Liver (tissue), 9 donors: ENCODE data around the gene EML6. TPM values are rescaled to one million over a fixed set of nuclear protein-coding genes. Genes with fewer than 3 reads are reported as not detected.

Source experiments
- DNase-seq: peaks from one replicate; pipeline ENCODE4 v3.0.0-alpha.2; 2017; ENCODE audit warnings: low spot score
- H3K27ac ChIP-seq, 2 donors: one replicate each; pipeline ENCODE4 v1.7.0; 2013; ENCODE audit warnings: inconsistent platforms in 2 of 2, low read length in 2 of 2, control low read depth in 1 of 2, low read depth in 1 of 2, mild to moderate bottlenecking in 1 of 2
- H3K27me3 ChIP-seq, 4 donors: one replicate each; pipeline versions ENCODE4 v1.6.1 to v1.7.0; 2013; ENCODE audit warnings: low read length in 3 of 4, inconsistent platforms in 1 of 4, mild to moderate bottlenecking in 1 of 4, moderate library complexity in 1 of 4; ENCODE audit not compliant: control insufficient read depth in 4 of 4, insufficient read depth in 4 of 4
- H3K36me3 ChIP-seq, 4 donors: one replicate each; pipeline versions ENCODE4 v1.6.1 to v1.7.0; 2013; ENCODE audit warnings: low read length in 3 of 4, mild to moderate bottlenecking in 3 of 4, low read depth in 1 of 4, moderate library complexity in 1 of 4; ENCODE audit not compliant: control insufficient read depth in 4 of 4, insufficient read depth in 3 of 4
- H3K4me1 ChIP-seq, 4 donors: one replicate each; pipeline versions ENCODE4 v1.6.1 to v1.7.0; 2013; ENCODE audit warnings: low read length in 3 of 4, mild to moderate bottlenecking in 3 of 4, moderate library complexity in 1 of 4; ENCODE audit not compliant: control insufficient read depth in 4 of 4, insufficient read depth in 4 of 4
- H3K4me3 ChIP-seq, 3 donors: one replicate each; pipeline versions ENCODE4 v1.6.1 to v1.7.0; 2013; ENCODE audit warnings: low read length in 3 of 3, control low read depth in 1 of 3, low read depth in 1 of 3, mild to moderate bottlenecking in 1 of 3
- H3K9ac ChIP-seq, 2 donors: one replicate each; pipeline ENCODE4 v1.7.0; 2013; ENCODE audit warnings: low read length in 2 of 2, mild to moderate bottlenecking in 2 of 2, moderate library complexity in 2 of 2, control low read depth in 1 of 2, low read depth in 1 of 2
- H3K9me3 ChIP-seq, 4 donors: one replicate each; pipeline versions ENCODE4 v1.6.1 to v1.7.0; 2013; ENCODE audit warnings: low read length in 3 of 4; ENCODE audit not compliant: control insufficient read depth in 4 of 4
- ATF3 ChIP-seq: IDR thresholded peaks from 2 replicates; pipeline ENCODE4 v1.6.1; 2016; ENCODE audit warnings: antibody characterized with exemption
- CTCF ChIP-seq: fragments of 150-350 bp; IDR thresholded peaks from 2 replicates; pipeline ENCODE4 v1.5.1; 2017; ENCODE audit warnings: improper control_type of control experiment, low read depth, low read length; ENCODE audit not compliant: missing input control
- EGR1 ChIP-seq, 2 donors: IDR thresholded peaks; 2 replicates each; pipeline ENCODE4 v1.6.1; 2016 to 2018; ENCODE audit warnings: antibody characterized with exemption in 2 of 2, low read depth in 2 of 2
- FOXA1 ChIP-seq: IDR thresholded peaks from 2 replicates; pipeline ENCODE4 v1.6.1; 2016; ENCODE audit warnings: antibody characterized with exemption
- FOXA2 ChIP-seq: IDR thresholded peaks from 2 replicates; pipeline ENCODE4 v1.6.1; 2016; ENCODE audit warnings: antibody characterized with exemption
- GABPA ChIP-seq, 2 donors: IDR thresholded peaks in 1 of 2; conservative IDR thresholded peaks in 1 of 2; 2 replicates each; pipeline ENCODE4 v1.6.1; 2016; ENCODE audit warnings: antibody characterized with exemption in 2 of 2, mild to moderate bottlenecking in 1 of 2, moderate library complexity in 1 of 2
- HNF4A ChIP-seq, 2 donors: conservative IDR thresholded peaks; 2 replicates each; pipeline ENCODE4 v1.6.1; 2016; ENCODE audit warnings: antibody characterized with exemption in 2 of 2, mild to moderate bottlenecking in 2 of 2
- HNF4G ChIP-seq: IDR thresholded peaks from 2 replicates; pipeline ENCODE4 v1.6.1; 2016; ENCODE audit warnings: antibody characterized with exemption
- JUND ChIP-seq, 2 donors: IDR thresholded peaks; 2 replicates each; pipeline ENCODE4 v1.6.1; 2016; ENCODE audit warnings: antibody characterized with exemption in 2 of 2
- NR2F2 ChIP-seq: IDR thresholded peaks from 2 replicates; pipeline ENCODE4 v1.6.1; 2016; ENCODE audit warnings: antibody characterized with exemption
- RAD21 ChIP-seq, 2 donors: IDR thresholded peaks; 2 replicates each; pipeline ENCODE4 v1.6.1; 2016; ENCODE audit warnings: antibody characterized with exemption in 2 of 2, mild to moderate bottlenecking in 2 of 2
- RXRA ChIP-seq, 2 donors: IDR thresholded peaks; 2 replicates each; pipeline ENCODE4 v1.6.1; 2017 to 2018; ENCODE audit warnings: antibody characterized with exemption in 2 of 2, mild to moderate bottlenecking in 1 of 2
- TAF1 ChIP-seq: conservative IDR thresholded peaks from 2 replicates; pipeline ENCODE4 v1.6.1; 2016; ENCODE audit warnings: antibody characterized with exemption, mild to moderate bottlenecking
- YY1 ChIP-seq: IDR thresholded peaks from 2 replicates; pipeline ENCODE4 v1.6.1; 2016; ENCODE audit warnings: antibody characterized with exemption, mild to moderate bottlenecking
- ZBTB33 ChIP-seq: IDR thresholded peaks from 2 replicates; pipeline ENCODE4 v1.6.1; 2016; ENCODE audit warnings: antibody characterized with exemption
- WGBS: extraction: QIAGEN DNeasy Blood & Tissue Kit; methylation state at CpG from one replicate; pipeline ENCODE4 v1.1.7; 2013; 5-methylcytosine and 5-hydroxymethylcytosine counted together
- polyA plus RNA-seq, 2 donors: library from polyadenylated mRNA; stranded (reverse) in 1 of 2; unstranded in 1 of 2; fragments of 200-250 nt in 1 of 2; fragments of >200 nt in 1 of 2; fragmentation: Nextera tagmentation in 1 of 2; extraction: Ambion mirVana in 1 of 2; gene quantifications; one replicate each; pipeline versions ENCODE4 v1.2.1 to v1.2.3, GENCODE V29; 2013 to 2015
- total RNA-seq, 2 donors: library from RNA; depleted of rRNA; stranded (reverse); fragments of >200 nt; gene quantifications; one replicate each; pipeline ENCODE4 v1.2.3, GENCODE V29; 2014
- TF ChIP-seq, protein P1 (sequence below): IDR thresholded peaks from 2 replicates; pipeline ENCODE4 v1.6.1; 2016; ENCODE audit warnings: antibody characterized with exemption, mild to moderate bottlenecking
- donor health status: healthy.
- donor health status: healthy.
- donor health status: healthy.
- donor health status: healthy.
- donor health status: healthy.

EML6 gene
- total and polyA plus RNA-seq, 4 donors, result 0.33 to 3.0 (median 1.4) TPM

- Histone ChIP-seq H3K36me3 (no peaks in the 10 kb centered on the region), H3K9ac (no peak overlapping the region), H3K4me1 (no peaks in the 10 kb centered on the region), H3K9me3 (peaks cover 0 to 5% (median 0%) of the 10 kb centered on the region in 4 donors), H3K4me3 (no peak overlapping the region), H3K27ac (no peak overlapping the region), H3K27me3 (no peaks in the 10 kb centered on the region)
- TF ChIP-seq TAF1, result no peak
- TF ChIP-seq, protein P1, sequence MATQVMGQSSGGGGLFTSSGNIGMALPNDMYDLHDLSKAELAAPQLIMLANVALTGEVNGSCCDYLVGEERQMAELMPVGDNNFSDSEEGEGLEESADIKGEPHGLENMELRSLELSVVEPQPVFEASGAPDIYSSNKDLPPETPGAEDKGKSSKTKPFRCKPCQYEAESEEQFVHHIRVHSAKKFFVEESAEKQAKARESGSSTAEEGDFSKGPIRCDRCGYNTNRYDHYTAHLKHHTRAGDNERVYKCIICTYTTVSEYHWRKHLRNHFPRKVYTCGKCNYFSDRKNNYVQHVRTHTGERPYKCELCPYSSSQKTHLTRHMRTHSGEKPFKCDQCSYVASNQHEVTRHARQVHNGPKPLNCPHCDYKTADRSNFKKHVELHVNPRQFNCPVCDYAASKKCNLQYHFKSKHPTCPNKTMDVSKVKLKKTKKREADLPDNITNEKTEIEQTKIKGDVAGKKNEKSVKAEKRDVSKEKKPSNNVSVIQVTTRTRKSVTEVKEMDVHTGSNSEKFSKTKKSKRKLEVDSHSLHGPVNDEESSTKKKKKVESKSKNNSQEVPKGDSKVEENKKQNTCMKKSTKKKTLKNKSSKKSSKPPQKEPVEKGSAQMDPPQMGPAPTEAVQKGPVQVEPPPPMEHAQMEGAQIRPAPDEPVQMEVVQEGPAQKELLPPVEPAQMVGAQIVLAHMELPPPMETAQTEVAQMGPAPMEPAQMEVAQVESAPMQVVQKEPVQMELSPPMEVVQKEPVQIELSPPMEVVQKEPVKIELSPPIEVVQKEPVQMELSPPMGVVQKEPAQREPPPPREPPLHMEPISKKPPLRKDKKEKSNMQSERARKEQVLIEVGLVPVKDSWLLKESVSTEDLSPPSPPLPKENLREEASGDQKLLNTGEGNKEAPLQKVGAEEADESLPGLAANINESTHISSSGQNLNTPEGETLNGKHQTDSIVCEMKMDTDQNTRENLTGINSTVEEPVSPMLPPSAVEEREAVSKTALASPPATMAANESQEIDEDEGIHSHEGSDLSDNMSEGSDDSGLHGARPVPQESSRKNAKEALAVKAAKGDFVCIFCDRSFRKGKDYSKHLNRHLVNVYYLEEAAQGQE, result no peak
- TF ChIP-seq ZBTB33, result no peak
- no peak for TF ChIP-seq YY1
- TF ChIP-seq EGR1 (IDR thresholded peaks at IDR 0.05; ENCODE audit: low read depth in 2 of 2), result no peak
- no peak for TF ChIP-seq FOXA2
- no peak for DNase-seq
Observed at GRCh38 chr2:54775710-54776109, 52.2 kb downstream of the EML6 start.

DNA sequence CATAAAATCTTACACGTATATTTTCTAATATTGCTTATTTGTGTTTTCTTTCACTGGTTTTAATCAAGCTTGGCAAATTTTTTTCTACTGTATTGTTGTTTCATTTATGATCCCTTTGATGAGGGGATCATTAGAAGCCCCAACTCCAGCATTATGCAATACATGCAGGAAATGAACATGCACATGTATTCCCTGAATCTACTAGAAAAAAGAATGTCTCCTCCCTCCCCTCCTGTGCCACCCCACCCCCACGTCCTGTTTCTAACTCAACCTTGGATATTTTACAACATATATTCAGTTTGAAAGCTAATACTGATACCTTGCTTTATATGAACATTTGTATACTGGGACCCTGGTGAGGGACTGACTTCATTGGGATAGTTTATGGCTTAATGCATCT is 53.0 kb downstream of the EML6 start:
- WGBS, result 79% methylated on average over 2 of the region's 2 CpGs
- no peak for TF ChIP-seq HNF4G
- no peak for TF ChIP-seq JUND (IDR thresholded peaks at IDR 0.05)
- no peak for TF ChIP-seq NR2F2
- TF ChIP-seq FOXA2, result no peak
- TF ChIP-seq, protein P1, result no peak
- TF ChIP-seq FOXA1, result no peak
- TF ChIP-seq ATF3, result no peak
- TF ChIP-seq ZBTB33, result no peak
- TF ChIP-seq CTCF, result no peak
- TF ChIP-seq HNF4A (conservative IDR thresholded peaks at IDR 0.05), result no peak
- no peak for TF ChIP-seq TAF1
- TF ChIP-seq RXRA (IDR thresholded peaks at IDR 0.05), result no peak
- TF ChIP-seq YY1, result no peak
- TF ChIP-seq RAD21 (IDR thresholded peaks at IDR 0.05), result no peak
- no peak for TF ChIP-seq GABPA (IDR thresholded peaks at IDR 0.05 in 1 of 2, conservative IDR thresholded peaks at IDR 0.05 in 1 of 2)

More for the DNA sequence above, 53.0 kb downstream of the EML6 start:
- H3K9me3 ChIP-seq, result peaks cover 0 to 5% (median 0%) of the 10 kb centered on the region in 4 donors
- no peak overlapping the region for H3K27ac ChIP-seq
- no peak overlapping the region for H3K9ac ChIP-seq
- no peaks in the 10 kb centered on the region for H3K4me1 ChIP-seq
- no peaks in the 10 kb centered on the region for H3K27me3 ChIP-seq
- no peak overlapping the region for H3K4me3 ChIP-seq
- DNase-seq, result no peak
- H3K36me3 ChIP-seq, result no peaks in the 10 kb centered on the region
